HEK293T (cell line): ENCODE data around the gene KEAP1.
"Not testable (repeated sequence)": the region's sequence is repeated elsewhere in the genome, so short reads cannot be mapped to it uniquely, and the experiment has no call there.

ENCODE experiments used
- CTCF ChIA-PET: fragments of 350-600 bp; formaldehyde crosslinking; extraction: SDS; loops from one replicate; lab custom pipeline; 2021; ENCODE audit warnings: antibody characterized with exemption, inconsistent platforms; lab: Yijun Ruan, JAX
- POLR2A ChIA-PET: fragments of 350-600 bp; formaldehyde crosslinking; extraction: SDS; loops from one replicate; lab custom pipeline; 2020; ENCODE audit warnings: antibody characterized with exemption, inconsistent platforms; lab: Yijun Ruan, JAX
- DNase-seq: peaks from one replicate; pipeline ENCODE4 v3.0.0; 2012; ENCODE audit warnings: mixed read lengths; ENCODE audit errors: extremely low spot score
- ARNT ChIP-seq: fragments of 450-650 bp; IDR thresholded peaks from 2 replicates; pipeline ENCODE4 v1.6.1; 2017; ENCODE audit warnings: mild to moderate bottlenecking
- BHLHE40 ChIP-seq: fragments of 450-650 bp; IDR thresholded peaks from 2 replicates; pipeline ENCODE4 v1.6.1; 2016; ENCODE audit warnings: mild to moderate bottlenecking, moderate library complexity, borderline replicate concordance
- CTBP1 ChIP-seq: fragments of 450-650 bp; IDR thresholded peaks from 2 replicates; pipeline ENCODE4 v1.6.1; 2016; ENCODE audit warnings: borderline replicate concordance
- ELF4 ChIP-seq: fragments of 450-650 bp; IDR thresholded peaks from 2 replicates; pipeline ENCODE4 v1.6.1; 2017; ENCODE audit warnings: antibody characterized with exemption
- FOXA1 ChIP-seq: fragments of 450-650 bp; IDR thresholded peaks from 2 replicates; pipeline ENCODE4 v1.6.1; 2016; ENCODE audit warnings: mild to moderate bottlenecking
- FOXK2 ChIP-seq: fragments of 450-650 bp; IDR thresholded peaks from 2 replicates; pipeline ENCODE4 v1.6.1; 2016; ENCODE audit warnings: mild to moderate bottlenecking
- FOXM1 ChIP-seq: fragments of 450-650 bp; IDR thresholded peaks from 2 replicates; pipeline ENCODE4 v1.6.1; 2017; ENCODE audit warnings: mild to moderate bottlenecking, borderline replicate concordance
- HDGF ChIP-seq: fragments of 450-650 bp; IDR thresholded peaks from 2 replicates; pipeline ENCODE4 v1.6.1; 2017; ENCODE audit warnings: antibody characterized with exemption, borderline replicate concordance
- L3MBTL2 ChIP-seq: fragments of 450-650 bp; conservative IDR thresholded peaks from 2 replicates; pipeline ENCODE4 v1.6.1; 2016; ENCODE audit warnings: mild to moderate bottlenecking
- LEF1 ChIP-seq: fragments of 450-650 bp; IDR thresholded peaks from 2 replicates; pipeline ENCODE4 v1.6.1; 2017; ENCODE audit warnings: mild to moderate bottlenecking, borderline replicate concordance
- NFRKB ChIP-seq: fragments of 450-650 bp; IDR thresholded peaks from 2 replicates; pipeline ENCODE4 v1.6.1; 2016; ENCODE audit warnings: mild to moderate bottlenecking, moderate library complexity
- SP1 ChIP-seq: fragments of 450-650 bp; IDR thresholded peaks from 2 replicates; pipeline ENCODE4 v1.6.1; 2017
- SUZ12 ChIP-seq: fragments of 450-650 bp; IDR thresholded peaks from 2 replicates; pipeline ENCODE4 v1.6.1; 2016; ENCODE audit warnings: mild to moderate bottlenecking
- TARDBP ChIP-seq: fragments of 450-650 bp; IDR thresholded peaks from 2 replicates; pipeline ENCODE4 v1.6.1; 2016
- ZNF384 ChIP-seq: fragments of 450-650 bp; IDR thresholded peaks from 2 replicates; pipeline ENCODE4 v1.6.1; 2016
- TF ChIP-seq, protein P1 (sequence below): fragments of 450-650 bp; IDR thresholded peaks from 2 replicates; pipeline ENCODE4 v1.6.1; 2016

The KEAP1 gene

DNA sequence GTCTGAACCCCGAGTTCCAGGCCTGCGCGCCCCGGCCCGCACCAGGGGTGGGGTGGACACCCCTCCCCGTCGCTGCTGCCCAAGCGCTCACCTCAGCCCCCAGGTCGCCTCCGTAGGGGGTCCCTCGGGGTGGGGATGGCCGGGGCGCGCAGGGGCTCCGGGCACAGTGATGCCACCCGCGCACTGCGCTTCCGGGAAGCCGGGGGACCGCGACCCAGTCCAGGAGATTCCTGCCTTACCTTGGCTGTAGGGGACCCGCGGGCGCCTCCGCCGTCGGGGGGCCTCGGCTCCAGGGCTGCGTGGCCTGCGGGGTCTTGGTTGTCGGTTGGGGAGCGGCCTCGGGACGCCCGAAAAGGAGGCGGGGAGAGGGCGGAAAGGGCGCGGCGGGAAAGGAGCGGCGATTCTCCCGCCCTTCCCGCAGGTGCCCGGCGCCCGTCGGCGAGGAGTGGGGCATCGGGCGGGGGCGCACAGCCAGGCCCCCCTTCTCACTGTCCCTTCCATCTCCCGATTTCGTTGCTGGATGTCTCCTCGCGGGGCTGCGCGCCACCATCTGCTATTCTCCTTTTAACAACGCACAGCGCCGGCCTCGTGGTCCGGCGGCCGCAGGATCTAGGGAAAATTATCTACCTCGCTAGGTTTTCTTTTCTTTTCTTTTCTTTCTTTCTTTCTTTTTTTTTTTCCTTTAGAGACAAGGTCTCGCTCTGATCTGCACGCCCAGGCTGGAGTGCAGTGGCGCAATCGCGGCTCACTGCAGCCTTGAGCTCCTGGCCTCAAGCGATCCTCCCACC lies at the start of gene KEAP1:
Gene KEAP1 (minus strand): TSS at position 355 of the 788 bp plus-strand sequence. CDS start 3,323 bp downstream, outside the sequence.
- no peak for TF ChIP-seq BHLHE40
- TF ChIP-seq L3MBTL2, result peak; percentile 95
- ChIA-PET CTCF (interaction anchor here (0.7 to 1.0 kb wide), 2 partner anchors 124 to 192 kb away, joined by 3 to 4 read pairs; no protein-coding TSS in a partner anchor), POLR2A (interaction anchor here (0.6 to 1.2 kb wide), 3 partner anchors 14 to 99 kb away, joined by 3 to 4 read pairs (median 3); partner anchors contain the start of gene S1PR5)
- DNase-seq, result peak; percentile 33

DNA sequence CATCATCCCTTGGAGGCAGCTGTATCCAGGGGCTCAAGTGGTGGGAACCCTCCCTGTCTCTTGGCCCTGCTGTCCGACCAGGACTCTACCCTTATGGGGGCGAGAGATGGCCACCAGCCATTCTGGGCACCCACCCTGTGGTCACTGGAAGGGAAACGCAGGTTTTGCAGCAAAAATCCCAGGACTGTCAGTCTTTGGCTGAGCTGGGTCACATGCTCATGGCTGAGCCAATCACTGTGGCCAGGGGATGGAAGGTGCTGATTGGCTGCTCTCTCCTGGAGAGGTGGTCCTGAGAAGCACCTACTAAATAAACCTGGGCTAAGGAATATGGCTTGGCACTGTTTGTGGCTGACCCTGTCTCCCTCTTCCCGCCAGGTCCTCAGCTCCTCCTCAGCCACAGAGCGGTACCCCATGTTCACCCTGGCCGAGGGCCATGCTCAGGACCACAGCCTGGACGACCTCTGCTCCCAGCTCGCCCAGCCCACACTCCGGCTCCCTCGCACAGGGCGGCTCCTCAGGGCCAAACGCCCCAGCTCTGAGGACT lies 49.4 kb upstream of the KEAP1 start:
- peak; percentile 67 for DNase-seq
- ChIA-PET CTCF (interaction anchor here (0.6 to 2.1 kb wide), 4 partner anchors 10 to 92 kb away, joined by 3 to 5 read pairs (median 4); no protein-coding TSS in a partner anchor), POLR2A (interaction anchor here (1.0 to 3.4 kb wide), 4 partner anchors 9 to 69 kb away, joined by 4 to 20 read pairs (median 5); partner anchors contain the start of gene CDKN2D)
- no peak for TF ChIP-seq CTBP1
- TF ChIP-seq, protein P1, sequence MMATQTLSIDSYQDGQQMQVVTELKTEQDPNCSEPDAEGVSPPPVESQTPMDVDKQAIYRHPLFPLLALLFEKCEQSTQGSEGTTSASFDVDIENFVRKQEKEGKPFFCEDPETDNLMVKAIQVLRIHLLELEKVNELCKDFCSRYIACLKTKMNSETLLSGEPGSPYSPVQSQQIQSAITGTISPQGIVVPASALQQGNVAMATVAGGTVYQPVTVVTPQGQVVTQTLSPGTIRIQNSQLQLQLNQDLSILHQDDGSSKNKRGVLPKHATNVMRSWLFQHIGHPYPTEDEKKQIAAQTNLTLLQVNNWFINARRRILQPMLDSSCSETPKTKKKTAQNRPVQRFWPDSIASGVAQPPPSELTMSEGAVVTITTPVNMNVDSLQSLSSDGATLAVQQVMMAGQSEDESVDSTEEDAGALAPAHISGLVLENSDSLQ, result peak; percentile 78

DNA sequence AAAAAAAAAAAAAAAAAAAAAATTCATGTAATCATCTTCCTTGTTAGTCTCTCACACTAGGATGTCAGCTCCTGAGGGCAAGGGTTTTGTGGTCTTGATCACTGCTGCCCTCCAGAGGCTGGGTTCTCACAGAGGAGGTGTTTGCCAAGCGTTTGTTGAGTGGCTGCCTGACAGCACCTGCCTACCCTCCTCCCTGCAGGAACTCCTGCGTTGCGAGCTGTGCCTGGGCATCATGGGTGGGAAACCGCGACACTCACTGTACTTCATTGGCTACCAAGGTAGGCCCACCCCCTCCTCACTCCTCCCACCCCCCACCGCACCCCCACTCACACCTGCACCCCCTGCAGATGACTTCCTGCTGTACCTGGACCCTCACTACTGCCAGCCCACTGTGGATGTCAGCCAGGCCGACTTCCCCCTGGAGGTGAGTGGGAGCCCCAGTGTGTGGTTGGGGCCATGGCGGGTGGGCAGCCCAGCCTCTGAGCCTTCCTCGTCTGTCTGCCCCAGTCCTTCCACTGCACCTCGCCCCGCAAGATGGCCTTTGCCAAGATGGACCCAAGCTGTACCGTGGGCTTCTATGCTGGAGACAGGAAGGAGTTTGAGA lies 48.6 kb upstream of the KEAP1 start:
- CTCF ChIA-PET, result interaction anchor here (0.5 to 2.1 kb wide), 5 partner anchors 29 to 300 kb away, joined by 3 to 9 read pairs (median 4); no protein-coding TSS in a partner anchor
- POLR2A ChIA-PET, result interaction anchor here (1.0 to 3.4 kb wide), 3 partner anchors 10 to 68 kb away, joined by 4 to 20 read pairs (median 6); partner anchors contain the start of gene CDKN2D
- TF ChIP-seq ZNF384 (peak; percentile 61; the same call in 1 of the 2 replicates), FOXA1 (no peak)
- peak; percentile 45 for DNase-seq

DNA sequence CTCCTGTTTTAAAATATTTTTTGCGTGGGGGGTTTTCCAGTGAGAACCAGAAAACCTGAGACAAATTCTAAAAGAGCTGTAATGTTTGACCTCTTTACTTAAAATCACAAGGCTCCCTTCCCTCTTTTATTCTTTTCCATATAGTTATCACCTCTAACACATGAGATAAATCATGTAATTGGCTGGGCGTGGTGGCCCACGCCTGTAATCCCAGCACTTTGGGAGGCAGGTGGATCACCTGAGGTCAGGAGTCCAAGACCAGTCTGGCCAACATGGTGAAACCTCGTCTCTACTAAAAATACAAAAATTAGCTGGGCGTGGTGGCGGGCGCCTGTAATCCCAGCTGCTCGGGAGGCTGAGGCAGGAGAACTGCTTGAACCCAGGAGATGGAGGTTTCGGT lies 47.9 kb upstream of the KEAP1 start:
- DNase-seq, POLR2A ChIA-PET: not testable (repeated sequence)
- CTCF ChIA-PET, result interaction anchor here (0.5 to 2.1 kb wide), 5 partner anchors 28 to 830 kb away, joined by 3 to 9 read pairs (median 4); no protein-coding TSS in a partner anchor

DNA sequence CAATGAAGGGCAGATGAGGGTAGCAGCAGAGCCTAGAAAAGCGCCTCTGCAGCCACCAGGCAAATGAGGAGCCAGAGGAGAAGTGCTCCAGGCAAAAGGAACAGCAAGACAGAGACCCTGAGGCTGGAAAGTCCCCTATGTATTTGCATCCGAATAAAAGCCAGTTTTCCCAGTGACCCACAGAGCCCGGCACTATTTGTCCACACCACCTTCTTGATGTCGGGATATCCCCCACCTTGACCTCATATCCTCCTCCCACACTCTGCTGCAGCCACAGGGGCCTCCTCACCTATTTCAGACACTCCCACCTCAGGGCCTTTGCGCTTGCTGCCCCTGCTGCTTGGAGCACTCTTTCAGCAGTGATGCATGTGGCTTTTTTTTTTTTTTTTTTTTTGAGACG lies 47.2 kb upstream of the KEAP1 start:
- POLR2A ChIA-PET, result no interaction called here
- CTCF ChIA-PET, result interaction anchor here (0.6 kb wide), 1 partner anchor 831 kb away, joined by 3 read pairs; no protein-coding TSS in a partner anchor
- DNase-seq, result no peak
- TF ChIP-seq HDGF (no peak), BHLHE40 (no peak)

DNA sequence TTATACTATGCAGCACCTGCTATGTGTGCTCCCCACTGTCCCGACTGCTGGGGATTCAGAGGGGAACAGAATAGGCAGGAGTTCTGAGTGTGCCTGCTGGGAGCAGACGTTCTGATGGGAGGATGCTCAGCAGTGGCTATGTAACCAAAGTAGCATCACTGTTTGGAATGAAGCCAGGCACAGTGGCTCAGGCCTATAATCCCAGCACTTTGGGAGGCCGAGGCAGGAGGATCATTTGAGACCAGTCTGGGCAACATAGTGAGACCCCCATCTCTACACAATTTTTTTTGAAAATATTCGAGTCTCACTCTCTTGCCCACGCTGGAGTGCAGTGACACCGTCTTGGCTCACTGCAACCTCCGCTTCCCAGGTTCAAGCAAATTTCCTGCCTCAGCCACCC lies 46.6 kb upstream of the KEAP1 start:
- ChIA-PET CTCF (no interaction called here), POLR2A (no interaction called here)
- TF ChIP-seq ELF4, result no peak
- TF ChIP-seq SUZ12, result no peak
- TF ChIP-seq L3MBTL2, result no peak
- no peak for TF ChIP-seq CTBP1
- no peak for TF ChIP-seq HDGF
- no peak for TF ChIP-seq ZNF384
- no peak for TF ChIP-seq SP1
- TF ChIP-seq TARDBP, result no peak
- TF ChIP-seq, protein P1, result no peak
- DNase-seq, result no peak

DNA sequence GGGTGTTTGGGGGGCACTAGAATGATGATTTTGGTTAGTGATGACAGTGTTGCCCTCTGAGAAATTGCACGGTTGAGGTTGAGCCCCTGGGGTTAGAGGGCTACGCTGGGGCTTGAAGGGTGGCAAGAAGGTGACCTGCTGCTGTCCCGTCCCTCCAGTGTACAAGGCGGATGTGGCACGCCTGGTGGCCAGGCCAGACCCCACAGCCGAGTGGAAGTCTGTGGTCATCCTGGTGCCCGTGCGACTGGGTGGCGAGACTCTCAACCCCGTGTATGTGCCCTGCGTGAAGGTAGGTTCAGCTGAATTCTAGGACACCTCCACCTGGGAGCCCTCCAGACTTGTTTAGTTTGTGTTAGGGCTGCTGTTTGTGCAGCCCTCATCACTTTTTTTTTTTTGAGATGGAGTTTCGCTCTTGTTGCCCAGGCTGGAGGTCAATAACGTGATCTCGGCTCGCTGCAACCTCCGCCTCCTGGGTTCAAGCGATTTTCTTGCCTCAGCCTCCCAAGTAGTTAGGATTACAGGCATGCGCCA lies 45.7 kb upstream of the KEAP1 start:
- CTCF ChIA-PET, result no interaction called here
- no peak for TF ChIP-seq L3MBTL2
- TF ChIP-seq NFRKB, result no peak
- TF ChIP-seq ELF4, result no peak
- DNase-seq, result no peak
- POLR2A ChIA-PET, result no interaction called here

DNA sequence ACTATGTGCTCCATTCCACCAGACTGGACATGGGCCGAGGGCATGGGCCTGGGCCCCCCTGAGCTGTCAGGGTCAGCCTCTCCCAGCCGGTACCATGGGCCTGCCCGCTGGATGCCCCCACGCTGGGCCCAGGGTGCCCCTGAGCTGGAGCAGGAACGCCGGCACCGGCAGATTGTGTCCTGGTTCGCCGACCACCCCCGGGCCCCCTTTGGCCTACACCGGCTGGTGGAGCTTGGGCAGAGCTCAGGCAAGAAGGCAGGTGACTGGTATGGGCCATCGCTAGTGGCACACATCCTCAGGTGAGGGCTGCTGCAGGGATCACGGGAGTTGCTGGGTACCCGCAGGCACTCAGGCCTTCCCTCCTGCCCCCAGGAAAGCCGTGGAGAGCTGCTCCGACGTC lies 43.7 kb upstream of the KEAP1 start:
- TF ChIP-seq SP1 (no peak), FOXA1 (no peak), ARNT (no peak), HDGF (no peak), NFRKB (no peak), ELF4 (no peak), SUZ12 (no peak), FOXK2 (no peak), LEF1 (no peak), CTBP1 (no peak), FOXM1 (no peak), ZNF384 (no peak), BHLHE40 (no peak), L3MBTL2 (no peak), TARDBP (no peak)
- TF ChIP-seq, protein P1, result no peak
- DNase-seq, result no peak
- ChIA-PET POLR2A (no interaction called here), CTCF (interaction anchor here (0.6 kb wide), 1 partner anchor 12 kb away, joined by 3 read pairs; no protein-coding TSS in a partner anchor)
